Body of pancreas (tissue), 4 donors: Measurements from ENCODE around the gene BLM.

Source experiments
- CTCF ChIP-seq, 7 experiments: fragments of 450-650 bp in 4 of 7; fragments of 200-600 bp in 3 of 7; sonication (generic) in 3 of 7; IDR thresholded peaks; one replicate each; pipeline ENCODE4 v1.5.1; 2016 to 2019; ENCODE audit warnings: antibody characterized with exemption in 7 of 7
- POLR2A ChIP-seq, 3 donors: fragments of 450-650 bp; IDR thresholded peaks; one replicate each; pipeline ENCODE4 v1.6.1; 2016; ENCODE audit warnings: antibody characterized with exemption in 3 of 3, mild to moderate bottlenecking in 2 of 3

- TF ChIP-seq CTCF (IDR thresholded peaks at IDR 0.05) (no peak), POLR2A (IDR thresholded peaks at IDR 0.05) (no peak)
Observed at GRCh38 chr15:90826886-90827435, 109.8 kb downstream of the BLM start.
